RWPE2 (cell line): Measurements from ENCODE around the gene PIP5KL1.

ENCODE experiments used
- ATAC-seq: fragments of 200-7000 bp; cut with Tn5 transposase; 3 replicates; pipeline ENCODE4 v1.9.1; 2021; ENCODE audit warnings: low read depth
- DNase-seq: peaks from one replicate; pipeline ENCODE4 v3.0.0-alpha.2; 2020; ENCODE audit warnings: low spot score
- H3K27ac ChIP-seq: fragments of 450-650 bp; 2 replicates; pipeline ENCODE4 v1.5.1; 2017; ENCODE audit warnings: mild to moderate bottlenecking; ENCODE audit not compliant: poor library complexity, severe bottlenecking
- H3K27me3 ChIP-seq: fragments of 250-450 bp; sonication (Bioruptor Pico); 2 replicates; pipeline ENCODE4 v1.5.1; 2021; ENCODE audit warnings: mild to moderate bottlenecking, moderate library complexity; ENCODE audit not compliant: insufficient read depth, poor library complexity, severe bottlenecking
- H3K36me3 ChIP-seq: fragments of 250-450 bp; sonication (Bioruptor Pico); 2 replicates; pipeline ENCODE4 v1.5.1; 2020; ENCODE audit warnings: low read depth, mild to moderate bottlenecking, moderate library complexity
- H3K4me1 ChIP-seq: fragments of 250-450 bp; sonication (Bioruptor Pico); 2 replicates; pipeline ENCODE4 v1.5.1; 2021; ENCODE audit warnings: mild to moderate bottlenecking, moderate library complexity; ENCODE audit not compliant: insufficient read depth, poor library complexity, severe bottlenecking
- H3K4me3 ChIP-seq: fragments of 250-450 bp; sonication (Bioruptor Pico); 2 replicates; pipeline ENCODE4 v1.5.1; 2021; ENCODE audit warnings: mild to moderate bottlenecking, moderate library complexity; ENCODE audit not compliant: severe bottlenecking
- H3K9me3 ChIP-seq: fragments of 250-450 bp; sonication (Bioruptor Pico); 2 replicates; pipeline ENCODE4 v1.5.1; 2021; ENCODE audit warnings: mild to moderate bottlenecking, moderate library complexity; ENCODE audit not compliant: severe bottlenecking
- CTCF ChIP-seq: fragments of 450-650 bp; IDR thresholded peaks from one replicate; pipeline ENCODE4 v1.5.1; 2017; ENCODE audit warnings: mild to moderate bottlenecking, moderate library complexity; ENCODE audit not compliant: poor library complexity, severe bottlenecking

Gene PIP5KL1

GRCh38 chr9:127941961-127942215 lies 11.3 kb upstream of the PIP5KL1 start:
- no peak for ATAC-seq
- H3K36me3 ChIP-seq = no peaks in the 10 kb centered on the region; the same call in 1 of the 2 replicates
- DNase-seq = no peak
- TF ChIP-seq CTCF = no peak
- no peak overlapping the region for H3K4me3 ChIP-seq
- H3K9me3 ChIP-seq = no peaks in the 10 kb centered on the region
- no peaks in the 10 kb centered on the region for H3K27me3 ChIP-seq
- no peak overlapping the region for H3K27ac ChIP-seq
- no peaks in the 10 kb centered on the region for H3K4me1 ChIP-seq

GRCh38 chr9:127941062-127941960 lies 10.7 kb upstream of the PIP5KL1 start:
- Histone ChIP-seq H3K9me3 (no peaks in the 10 kb centered on the region), H3K36me3 (no peaks in the 10 kb centered on the region; the same call in 1 of the 2 replicates), H3K27ac (no peak overlapping the region), H3K27me3 (no peaks in the 10 kb centered on the region), H3K4me3 (no peak overlapping the region), H3K4me1 (peaks cover 2% of the 10 kb centered on the region)
- TF ChIP-seq CTCF = no peak
- ATAC-seq = no peak
- DNase-seq = no peak

- no peaks in the 10 kb centered on the region for H3K27me3 ChIP-seq
- no peak for DNase-seq
- ATAC-seq = no peak
- no peak for TF ChIP-seq CTCF
- no peaks in the 10 kb centered on the region; the same call in 1 of the 2 replicates for H3K36me3 ChIP-seq
- no peaks in the 10 kb centered on the region for H3K9me3 ChIP-seq
- H3K27ac ChIP-seq = no peak overlapping the region
- no peak overlapping the region for H3K4me3 ChIP-seq
- peaks cover 6% of the 10 kb centered on the region for H3K4me1 ChIP-seq
These were observed 10.0 kb upstream of the PIP5KL1 start for GRCh38 chr9:127940593-127940992.

- no peak for TF ChIP-seq CTCF
- DNase-seq (no peak), ATAC-seq (no peak)
- Histone ChIP-seq H3K4me3 (no peak overlapping the region), H3K27me3 (no peaks in the 10 kb centered on the region), H3K9me3 (no peaks in the 10 kb centered on the region), H3K27ac (no peak overlapping the region), H3K36me3 (no peaks in the 10 kb centered on the region), H3K4me1 (peaks cover 6% of the 10 kb centered on the region)
These were observed 7.7 kb upstream of the PIP5KL1 start for GRCh38 chr9:127938298-127938690.
